Vagina (tissue), 2 donors: ENCODE measurements around the gene LIMS1.

Experiments used
- POLR2A ChIP-seq, 2 donors: fragments of 450-650 bp; IDR thresholded peaks; one replicate each; pipeline ENCODE4 v1.6.1; 2017; ENCODE audit warnings: antibody characterized with exemption in 2 of 2, mild to moderate bottlenecking in 2 of 2, moderate library complexity in 2 of 2
- POLR2AphosphoS5 ChIP-seq, 2 donors: sonication (generic); formaldehyde crosslinking; IDR thresholded peaks; one replicate each; pipeline ENCODE4 v1.9.0; 2017; ENCODE audit warnings: antibody characterized with exemption in 2 of 2, mild to moderate bottlenecking in 2 of 2, low read depth in 1 of 2; ENCODE audit not compliant: insufficient read depth in 1 of 2
- TF ChIP-seq, protein P1 (sequence below), 3 experiments: fragments of 450-650 bp in 2 of 3; fragments of 200-600 bp in 1 of 3; sonication (generic) in 1 of 3; IDR thresholded peaks; one replicate each; pipeline ENCODE4 v1.5.1; 2017 to 2019; ENCODE audit warnings: antibody characterized with exemption in 3 of 3, mild to moderate bottlenecking in 2 of 3, moderate library complexity in 2 of 3

DNA sequence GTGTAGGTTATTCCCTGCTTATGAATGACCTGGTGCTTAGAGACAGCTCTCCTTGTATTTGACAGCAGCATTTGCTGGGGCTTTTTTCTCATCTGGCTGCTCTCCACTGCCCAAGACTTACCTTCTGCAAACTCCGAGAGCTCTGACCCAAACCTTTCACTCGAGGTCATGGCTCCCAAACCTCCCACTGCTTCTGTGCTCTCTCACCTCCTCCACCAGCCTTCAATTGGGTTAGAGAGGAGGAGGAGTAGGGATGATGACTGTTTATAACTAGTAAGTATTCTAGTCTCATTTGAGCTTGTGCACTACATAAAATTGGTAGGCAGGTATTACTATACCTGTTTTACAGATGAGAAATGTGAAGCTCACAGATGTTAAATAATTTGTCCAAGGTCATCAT is 40.1 kb downstream of the LIMS1 start:
- TF ChIP-seq POLR2A (IDR thresholded peaks at IDR 0.05) (no peak), POLR2AphosphoS5 (IDR thresholded peaks at IDR 0.05; ENCODE audit: insufficient read depth in 1 of 2, low read depth in 1 of 2) (no peak)
- TF ChIP-seq, protein P1, sequence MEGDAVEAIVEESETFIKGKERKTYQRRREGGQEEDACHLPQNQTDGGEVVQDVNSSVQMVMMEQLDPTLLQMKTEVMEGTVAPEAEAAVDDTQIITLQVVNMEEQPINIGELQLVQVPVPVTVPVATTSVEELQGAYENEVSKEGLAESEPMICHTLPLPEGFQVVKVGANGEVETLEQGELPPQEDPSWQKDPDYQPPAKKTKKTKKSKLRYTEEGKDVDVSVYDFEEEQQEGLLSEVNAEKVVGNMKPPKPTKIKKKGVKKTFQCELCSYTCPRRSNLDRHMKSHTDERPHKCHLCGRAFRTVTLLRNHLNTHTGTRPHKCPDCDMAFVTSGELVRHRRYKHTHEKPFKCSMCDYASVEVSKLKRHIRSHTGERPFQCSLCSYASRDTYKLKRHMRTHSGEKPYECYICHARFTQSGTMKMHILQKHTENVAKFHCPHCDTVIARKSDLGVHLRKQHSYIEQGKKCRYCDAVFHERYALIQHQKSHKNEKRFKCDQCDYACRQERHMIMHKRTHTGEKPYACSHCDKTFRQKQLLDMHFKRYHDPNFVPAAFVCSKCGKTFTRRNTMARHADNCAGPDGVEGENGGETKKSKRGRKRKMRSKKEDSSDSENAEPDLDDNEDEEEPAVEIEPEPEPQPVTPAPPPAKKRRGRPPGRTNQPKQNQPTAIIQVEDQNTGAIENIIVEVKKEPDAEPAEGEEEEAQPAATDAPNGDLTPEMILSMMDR (IDR thresholded peaks at IDR 0.05) = no peak
